Ishikawa (cell line): ENCODE data around the gene DGKE.

Source experiments
- CEBPB ChIP-seq: IDR thresholded peaks from 2 replicates; pipeline ENCODE4 v1.6.1; 2012
- CREB1 ChIP-seq: IDR thresholded peaks from 2 replicates; pipeline ENCODE4 v1.6.1; 2012; ENCODE audit warnings: low read depth
- EGR1 ChIP-seq: IDR thresholded peaks from 2 replicates; pipeline ENCODE4 v1.6.1; 2012
- EP300 ChIP-seq: IDR thresholded peaks from 2 replicates; pipeline ENCODE4 v1.6.1; 2012; ENCODE audit warnings: borderline replicate concordance
- FOXM1 ChIP-seq: IDR thresholded peaks from 2 replicates; pipeline ENCODE4 v1.6.1; 2012; ENCODE audit warnings: low read depth, borderline replicate concordance
- NFIC ChIP-seq: IDR thresholded peaks from 2 replicates; pipeline ENCODE4 v1.6.1; 2012
- RAD21 ChIP-seq: IDR thresholded peaks from 2 replicates; pipeline ENCODE4 v1.6.1; 2012; ENCODE audit warnings: low read depth
- TAF1 ChIP-seq: IDR thresholded peaks from 2 replicates; pipeline ENCODE4 v1.6.1; 2012; ENCODE audit warnings: low read depth, mild to moderate bottlenecking
- TCF12 ChIP-seq: IDR thresholded peaks from 2 replicates; pipeline ENCODE4 v1.6.1; 2012; ENCODE audit warnings: low read depth
- TEAD4 ChIP-seq: IDR thresholded peaks from 2 replicates; pipeline ENCODE4 v1.6.1; 2012
- YY1 ChIP-seq: IDR thresholded peaks from 2 replicates; pipeline ENCODE4 v1.6.1; 2012; ENCODE audit warnings: low read depth
- ZBTB7A ChIP-seq: IDR thresholded peaks from 2 replicates; pipeline ENCODE4 v1.6.1; 2012; ENCODE audit warnings: low read depth
- TF ChIP-seq, protein P1 (sequence below): IDR thresholded peaks from 2 replicates; pipeline ENCODE4 v1.6.1; 2012
- TF ChIP-seq, protein P2 (sequence below): IDR thresholded peaks from 2 replicates; pipeline ENCODE4 v1.6.1; 2012
- TF ChIP-seq, protein P3 (sequence below): IDR thresholded peaks from 2 replicates; pipeline ENCODE4 v1.6.1; 2012; ENCODE audit warnings: low read depth, mild to moderate bottlenecking

Gene DGKE

DNA sequence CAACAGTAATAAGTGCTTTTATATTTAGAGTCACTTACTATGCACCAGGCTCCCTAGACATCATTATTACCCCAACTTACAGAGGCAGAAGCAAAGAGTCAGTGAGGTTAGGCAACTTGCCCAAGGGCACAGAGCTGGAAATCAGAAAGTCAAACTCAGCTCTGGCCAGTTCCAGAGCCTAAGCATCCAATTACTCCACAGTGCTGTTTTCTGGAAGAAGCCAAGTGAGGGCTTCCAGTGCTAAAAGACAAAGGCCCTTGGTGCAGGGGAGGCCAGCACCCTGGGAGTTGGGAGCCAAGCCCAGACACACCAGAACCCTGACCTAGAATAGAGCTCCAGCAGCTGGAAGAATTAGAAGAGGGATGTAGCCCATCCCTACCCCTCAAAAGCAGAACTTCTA lies 40.4 kb upstream of the DGKE start:
- TF ChIP-seq, protein P1, sequence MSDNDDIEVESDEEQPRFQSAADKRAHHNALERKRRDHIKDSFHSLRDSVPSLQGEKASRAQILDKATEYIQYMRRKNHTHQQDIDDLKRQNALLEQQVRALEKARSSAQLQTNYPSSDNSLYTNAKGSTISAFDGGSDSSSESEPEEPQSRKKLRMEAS = no peak
- TF ChIP-seq NFIC = no peak
- TF ChIP-seq, protein P2, sequence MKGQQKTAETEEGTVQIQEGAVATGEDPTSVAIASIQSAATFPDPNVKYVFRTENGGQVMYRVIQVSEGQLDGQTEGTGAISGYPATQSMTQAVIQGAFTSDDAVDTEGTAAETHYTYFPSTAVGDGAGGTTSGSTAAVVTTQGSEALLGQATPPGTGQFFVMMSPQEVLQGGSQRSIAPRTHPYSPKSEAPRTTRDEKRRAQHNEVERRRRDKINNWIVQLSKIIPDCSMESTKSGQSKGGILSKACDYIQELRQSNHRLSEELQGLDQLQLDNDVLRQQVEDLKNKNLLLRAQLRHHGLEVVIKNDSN = no peak
- TF ChIP-seq TAF1 = no peak

DNA sequence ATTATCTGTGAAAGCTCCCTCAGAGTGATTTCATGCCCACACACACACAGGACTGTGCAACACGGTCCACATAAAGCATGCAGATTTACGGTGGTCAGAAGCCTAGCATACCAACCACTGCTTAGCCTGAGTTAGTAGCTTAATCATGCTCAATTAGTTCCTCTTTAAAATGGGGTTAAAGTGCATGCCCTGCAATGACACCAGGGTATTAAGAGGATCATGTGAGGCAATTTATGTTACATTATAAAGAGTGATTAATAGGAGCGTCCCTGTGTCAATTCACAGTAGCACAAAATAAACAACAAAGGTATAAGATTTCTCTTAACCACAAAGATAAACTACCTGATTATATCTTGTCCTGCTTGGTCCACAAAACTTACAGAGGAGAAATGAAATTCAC lies 40.0 kb upstream of the DGKE start:
- TF ChIP-seq EP300 (no peak), TAF1 (no peak), EGR1 (no peak), FOXM1 (no peak), TCF12 (no peak), CREB1 (no peak), YY1 (no peak), ZBTB7A (no peak), RAD21 (no peak), NFIC (no peak), CEBPB (no peak), TEAD4 (no peak)
- TF ChIP-seq, protein P3, sequence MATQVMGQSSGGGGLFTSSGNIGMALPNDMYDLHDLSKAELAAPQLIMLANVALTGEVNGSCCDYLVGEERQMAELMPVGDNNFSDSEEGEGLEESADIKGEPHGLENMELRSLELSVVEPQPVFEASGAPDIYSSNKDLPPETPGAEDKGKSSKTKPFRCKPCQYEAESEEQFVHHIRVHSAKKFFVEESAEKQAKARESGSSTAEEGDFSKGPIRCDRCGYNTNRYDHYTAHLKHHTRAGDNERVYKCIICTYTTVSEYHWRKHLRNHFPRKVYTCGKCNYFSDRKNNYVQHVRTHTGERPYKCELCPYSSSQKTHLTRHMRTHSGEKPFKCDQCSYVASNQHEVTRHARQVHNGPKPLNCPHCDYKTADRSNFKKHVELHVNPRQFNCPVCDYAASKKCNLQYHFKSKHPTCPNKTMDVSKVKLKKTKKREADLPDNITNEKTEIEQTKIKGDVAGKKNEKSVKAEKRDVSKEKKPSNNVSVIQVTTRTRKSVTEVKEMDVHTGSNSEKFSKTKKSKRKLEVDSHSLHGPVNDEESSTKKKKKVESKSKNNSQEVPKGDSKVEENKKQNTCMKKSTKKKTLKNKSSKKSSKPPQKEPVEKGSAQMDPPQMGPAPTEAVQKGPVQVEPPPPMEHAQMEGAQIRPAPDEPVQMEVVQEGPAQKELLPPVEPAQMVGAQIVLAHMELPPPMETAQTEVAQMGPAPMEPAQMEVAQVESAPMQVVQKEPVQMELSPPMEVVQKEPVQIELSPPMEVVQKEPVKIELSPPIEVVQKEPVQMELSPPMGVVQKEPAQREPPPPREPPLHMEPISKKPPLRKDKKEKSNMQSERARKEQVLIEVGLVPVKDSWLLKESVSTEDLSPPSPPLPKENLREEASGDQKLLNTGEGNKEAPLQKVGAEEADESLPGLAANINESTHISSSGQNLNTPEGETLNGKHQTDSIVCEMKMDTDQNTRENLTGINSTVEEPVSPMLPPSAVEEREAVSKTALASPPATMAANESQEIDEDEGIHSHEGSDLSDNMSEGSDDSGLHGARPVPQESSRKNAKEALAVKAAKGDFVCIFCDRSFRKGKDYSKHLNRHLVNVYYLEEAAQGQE = no peak
- TF ChIP-seq, protein P1 = no peak
- TF ChIP-seq, protein P2 = no peak

DNA sequence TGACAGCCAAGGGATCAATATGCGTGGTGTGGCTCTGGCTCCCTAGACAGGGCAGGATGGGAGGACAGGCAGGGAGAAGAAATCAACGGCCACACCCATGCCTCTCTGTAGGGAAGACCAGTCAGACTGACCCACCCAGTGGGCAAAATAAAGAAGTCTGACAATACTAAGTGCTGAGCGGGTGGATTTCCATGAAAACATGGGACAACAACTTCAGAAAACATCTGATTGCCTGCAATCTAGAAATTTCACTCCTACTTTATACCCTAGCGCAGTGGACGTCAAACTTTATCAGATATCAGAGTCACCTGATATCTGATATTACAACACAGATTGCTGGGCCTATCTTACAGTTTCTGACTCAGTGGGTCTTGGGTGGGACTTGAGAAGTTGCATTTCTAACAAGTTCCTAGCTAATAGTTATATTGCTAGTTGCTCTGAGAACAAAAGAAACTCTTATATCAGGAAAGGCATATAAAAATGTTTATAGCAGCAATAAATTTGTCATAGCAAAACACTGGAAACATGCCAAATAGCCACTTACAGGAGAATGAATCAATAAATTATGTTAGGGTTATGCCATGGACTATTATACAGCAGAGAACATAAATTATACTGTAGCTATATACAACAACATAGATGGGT lies 38.6 kb upstream of the DGKE start:
- TF ChIP-seq EP300 (no peak), CREB1 (no peak), RAD21 (no peak), EGR1 (no peak), TCF12 (no peak), TAF1 (no peak), FOXM1 (no peak), ZBTB7A (no peak)
- TF ChIP-seq, protein P3 = no peak

DNA sequence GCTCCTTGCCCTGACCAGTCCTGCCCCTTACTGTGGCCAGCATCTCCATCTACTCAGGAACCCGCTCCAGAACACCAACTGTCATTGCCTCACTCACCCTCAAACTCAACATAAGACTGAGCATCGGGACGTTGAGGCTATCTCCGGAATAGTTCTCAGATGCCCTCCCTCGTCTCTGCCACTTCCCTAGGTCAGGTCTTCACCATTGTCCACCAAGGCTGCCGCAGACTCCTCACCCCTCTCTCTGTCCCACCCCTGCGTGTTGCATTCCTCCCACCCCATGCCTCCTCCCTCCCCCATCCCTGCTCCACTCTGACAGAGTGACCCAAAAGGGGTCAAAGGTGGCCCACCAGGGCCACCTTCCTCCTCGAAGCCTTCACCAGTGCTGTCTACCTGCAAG lies 37.4 kb upstream of the DGKE start:
- TF ChIP-seq YY1 (no peak), ZBTB7A (no peak), TCF12 (no peak), CREB1 (no peak), CEBPB (no peak), RAD21 (no peak), TAF1 (no peak), FOXM1 (no peak), EGR1 (no peak), TEAD4 (no peak), EP300 (no peak), NFIC (no peak)
- TF ChIP-seq, protein P3 = no peak
- TF ChIP-seq, protein P2 = no peak
- TF ChIP-seq, protein P1 = no peak
